OCI-LY3 (cell line): ENCODE data around the gene KBTBD8.
A peak's percentile ranks its signal among the peaks of the same experiment; 100 is the strongest.

Experiments
- H2AFZ ChIP-seq: fragments of 200-600, 300-600 bp; shearing (Covaris generic); 2 replicates; pipeline ENCODE4 v1.6.0; 2014; ENCODE audit warnings: antibody characterized with exemption, low read depth, low read length
- H3K27ac ChIP-seq: fragments of 200-600, 300-600 bp; sonication (generic); 2 replicates; pipeline ENCODE4 v1.5.1; 2014; ENCODE audit warnings: mild to moderate bottlenecking, low read length, moderate library complexity, mixed read lengths
- H3K27me3 ChIP-seq: fragments of 200-600, 300-600 bp; sonication (generic); 2 replicates; pipeline ENCODE4 v1.6.1; 2014; ENCODE audit warnings: low read depth, low read length, mixed read lengths
- H3K36me3 ChIP-seq: fragments of 200-600, 300-600 bp; sonication (generic); replicated peaks from 2 replicates; pipeline ENCODE3; 2014; ENCODE audit warnings: low read depth, low read length, mixed read lengths
- H3K4me1 ChIP-seq: fragments of 300-600, 200-600 bp; sonication (generic); 2 replicates; pipeline ENCODE4 v1.6.1; 2014; ENCODE audit warnings: low read length, mixed read lengths
- H3K4me2 ChIP-seq: fragments of 200-600, 300-600 bp; sonication (generic); 2 replicates; pipeline ENCODE4 v1.6.1; 2014; ENCODE audit warnings: low read length, mixed read lengths
- H3K4me3 ChIP-seq: fragments of 300-600, 200-600 bp; sonication (generic); 2 replicates; pipeline ENCODE4 v1.5.1; 2014; ENCODE audit warnings: antibody characterized with exemption, mild to moderate bottlenecking, low read length, moderate library complexity
- H3K79me2 ChIP-seq: fragments of 300-600, 200-600 bp; shearing (Covaris generic); 2 replicates; pipeline ENCODE4 v1.6.1; 2014; ENCODE audit warnings: mild to moderate bottlenecking, low read length, mixed read lengths
- H3K9ac ChIP-seq: fragments of 300-600, 200-600 bp; shearing (Covaris generic); 2 replicates; pipeline ENCODE4 v1.6.0; 2014; ENCODE audit warnings: mild to moderate bottlenecking, low read length, moderate library complexity
- H3K9me3 ChIP-seq: fragments of 200-600, 300-600 bp; shearing (Covaris generic); 2 replicates; pipeline ENCODE4 v1.6.1; 2014; ENCODE audit warnings: low read length, mixed read lengths; ENCODE audit not compliant: insufficient read depth
- H4K20me1 ChIP-seq: fragments of 200-600, 300-600 bp; sonication (generic); 2 replicates; pipeline ENCODE4 v1.6.1; 2016; ENCODE audit warnings: low read length, mixed read lengths; ENCODE audit not compliant: insufficient read depth
- EZH2phosphoT487 ChIP-seq: fragments of 200-600 bp; shearing (Covaris generic); IDR thresholded peaks from 2 replicates; pipeline ENCODE4 v1.6.1; 2018; ENCODE audit warnings: antibody characterized with exemption, mixed run types, low read depth
- TF ChIP-seq, protein P1 (sequence below): fragments of 200-600, 300-600 bp; sonication (generic); IDR thresholded peaks from 2 replicates; pipeline ENCODE4 v1.5.1; 2014; ENCODE audit warnings: antibody characterized with exemption, low read length, low read depth

KBTBD8 gene

DNA sequence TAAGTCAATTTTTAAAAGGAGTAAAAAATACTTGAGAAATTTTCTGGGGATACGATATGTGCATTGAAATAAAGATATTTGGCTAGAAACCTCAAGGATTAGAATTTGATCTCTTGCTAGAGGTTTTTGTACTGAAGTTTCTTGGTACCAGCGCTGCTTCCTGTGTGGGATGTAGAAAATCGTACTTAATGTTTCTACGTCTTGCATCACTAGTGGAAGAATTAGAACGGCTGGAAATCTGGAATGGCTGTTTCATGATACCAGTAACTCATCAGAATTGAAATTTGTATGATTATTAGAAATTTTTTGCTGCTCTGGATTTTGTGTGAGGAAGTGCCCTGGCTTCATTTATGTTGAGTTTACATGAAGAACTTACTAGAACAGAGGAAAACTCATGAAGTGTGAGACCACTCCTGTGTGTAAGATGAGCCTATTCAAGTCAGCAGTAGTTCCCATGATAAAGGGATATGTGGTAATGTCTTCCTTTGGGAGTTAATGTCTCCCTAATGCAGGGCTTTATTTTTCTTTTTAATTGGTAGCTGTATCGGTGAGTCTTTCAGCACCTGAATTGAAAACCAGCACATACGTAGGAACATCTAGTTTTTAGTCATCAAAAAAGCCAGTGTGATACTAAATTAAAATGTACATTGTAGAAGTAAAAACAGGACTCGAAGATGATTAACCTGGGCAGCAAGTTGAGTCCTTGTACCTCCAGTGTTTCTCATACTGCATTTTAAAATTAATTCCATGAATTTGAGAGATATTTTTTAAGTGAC is 3.2 kb downstream of the KBTBD8 start:
- peak overlapping the region; percentile 94 for H3K4me2 ChIP-seq
- peak overlapping the region; percentile 73 for H3K4me3 ChIP-seq
- peak overlapping the region; percentile 86 for H3K27ac ChIP-seq

DNA sequence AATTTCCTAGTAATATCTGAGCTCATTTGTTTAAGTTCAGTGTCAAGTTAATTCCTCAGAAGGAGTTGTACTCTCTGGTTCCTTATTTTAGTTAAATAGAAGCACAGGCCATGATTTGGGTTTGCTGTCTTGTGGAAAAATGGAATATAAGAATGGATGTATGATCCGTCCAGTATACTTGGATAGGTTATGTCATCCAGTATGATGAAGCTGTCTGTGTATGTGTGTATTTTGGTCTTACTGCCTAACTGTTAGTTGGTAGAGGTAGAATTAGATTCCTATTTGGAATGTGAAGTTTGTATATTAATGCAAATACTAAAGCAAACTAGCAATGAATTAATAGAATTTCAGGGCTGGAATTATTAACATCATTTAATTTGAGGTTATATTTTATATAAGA is 7.9 kb downstream of the KBTBD8 start:
- Histone ChIP-seq H4K20me1 (peaks cover 68% of the 10 kb centered on the region), H3K4me1 (peaks cover 50% of the 10 kb centered on the region), H2AFZ (no peak overlapping the region), H3K4me2 (peak overlapping the region; percentile 31), H3K79me2 (peaks cover 86% of the 10 kb centered on the region), H3K4me3 (no peak overlapping the region), H3K27me3 (no peaks in the 10 kb centered on the region), H3K36me3 (peaks cover 78% of the 10 kb centered on the region), H3K9ac (no peak overlapping the region), H3K27ac (no peak overlapping the region), H3K9me3 (no peaks in the 10 kb centered on the region)
- TF ChIP-seq EZH2phosphoT487 = no peak
- TF ChIP-seq, protein P1, sequence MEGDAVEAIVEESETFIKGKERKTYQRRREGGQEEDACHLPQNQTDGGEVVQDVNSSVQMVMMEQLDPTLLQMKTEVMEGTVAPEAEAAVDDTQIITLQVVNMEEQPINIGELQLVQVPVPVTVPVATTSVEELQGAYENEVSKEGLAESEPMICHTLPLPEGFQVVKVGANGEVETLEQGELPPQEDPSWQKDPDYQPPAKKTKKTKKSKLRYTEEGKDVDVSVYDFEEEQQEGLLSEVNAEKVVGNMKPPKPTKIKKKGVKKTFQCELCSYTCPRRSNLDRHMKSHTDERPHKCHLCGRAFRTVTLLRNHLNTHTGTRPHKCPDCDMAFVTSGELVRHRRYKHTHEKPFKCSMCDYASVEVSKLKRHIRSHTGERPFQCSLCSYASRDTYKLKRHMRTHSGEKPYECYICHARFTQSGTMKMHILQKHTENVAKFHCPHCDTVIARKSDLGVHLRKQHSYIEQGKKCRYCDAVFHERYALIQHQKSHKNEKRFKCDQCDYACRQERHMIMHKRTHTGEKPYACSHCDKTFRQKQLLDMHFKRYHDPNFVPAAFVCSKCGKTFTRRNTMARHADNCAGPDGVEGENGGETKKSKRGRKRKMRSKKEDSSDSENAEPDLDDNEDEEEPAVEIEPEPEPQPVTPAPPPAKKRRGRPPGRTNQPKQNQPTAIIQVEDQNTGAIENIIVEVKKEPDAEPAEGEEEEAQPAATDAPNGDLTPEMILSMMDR = no peak

More for the DNA sequence above, 3.2 kb downstream of the KBTBD8 start:
- no peak overlapping the region for H2AFZ ChIP-seq
- H3K79me2 ChIP-seq = peaks cover 79% of the 10 kb centered on the region
- H3K9ac ChIP-seq = peak overlapping the region; percentile 74
- H3K27me3 ChIP-seq = no peaks in the 10 kb centered on the region
- TF ChIP-seq, protein P1 = no peak
- no peak for TF ChIP-seq EZH2phosphoT487
- peaks cover 33% of the 10 kb centered on the region for H4K20me1 ChIP-seq
- no peaks in the 10 kb centered on the region for H3K9me3 ChIP-seq
- peaks cover 76% of the 10 kb centered on the region for H3K4me1 ChIP-seq
- peaks cover 39% of the 10 kb centered on the region for H3K36me3 ChIP-seq

DNA sequence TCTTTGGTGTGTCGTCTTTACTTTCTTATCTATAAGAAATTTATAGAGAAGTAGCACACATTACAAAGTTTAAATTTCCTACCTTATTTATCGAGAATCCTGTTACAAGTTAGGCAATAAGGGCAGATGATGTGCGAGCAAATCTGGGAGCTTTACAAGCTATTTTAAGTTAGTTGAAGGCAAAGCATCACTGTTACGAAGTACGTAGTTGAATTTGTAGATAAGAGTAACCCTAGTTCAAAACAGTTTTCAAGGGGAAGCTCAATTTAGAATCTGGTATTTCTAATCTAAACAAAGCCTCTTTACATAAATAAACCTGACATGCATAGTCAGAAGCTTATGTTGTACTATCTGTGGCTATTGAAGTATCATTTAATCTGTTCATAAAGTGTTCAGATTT is 8.4 kb downstream of the KBTBD8 start:
- H3K4me2 ChIP-seq = no peak overlapping the region
- peaks cover 45% of the 10 kb centered on the region for H3K4me1 ChIP-seq
- peaks cover 71% of the 10 kb centered on the region for H4K20me1 ChIP-seq
- H3K79me2 ChIP-seq = peaks cover 81% of the 10 kb centered on the region
- no peak overlapping the region for H2AFZ ChIP-seq
- no peaks in the 10 kb centered on the region for H3K27me3 ChIP-seq
- H3K4me3 ChIP-seq = no peak overlapping the region
- no peak overlapping the region for H3K27ac ChIP-seq
- no peak overlapping the region for H3K9ac ChIP-seq
- H3K9me3 ChIP-seq = no peaks in the 10 kb centered on the region
- peaks cover 82% of the 10 kb centered on the region for H3K36me3 ChIP-seq
- no peak for TF ChIP-seq EZH2phosphoT487
- TF ChIP-seq, protein P1 = no peak

DNA sequence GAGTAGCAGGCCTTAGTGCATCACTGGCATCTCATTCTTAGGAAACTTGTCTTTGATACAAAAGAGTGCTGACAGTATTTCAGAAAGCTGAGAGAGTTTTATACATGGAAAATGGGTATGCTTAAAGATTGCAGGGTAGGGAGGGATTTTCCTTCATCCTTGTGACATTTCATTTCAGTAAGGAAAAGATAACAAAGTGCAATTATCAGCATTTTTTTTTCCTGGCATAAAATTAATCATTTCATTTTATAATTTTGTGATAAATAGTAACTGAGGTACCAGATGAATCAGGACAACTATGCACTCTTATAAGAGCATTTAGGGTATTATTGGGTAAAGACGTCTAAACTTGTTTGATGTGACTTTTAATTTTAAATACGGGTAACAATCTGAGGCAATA is 10.3 kb downstream of the KBTBD8 start:
- no peak overlapping the region for H2AFZ ChIP-seq
- no peaks in the 10 kb centered on the region for H3K27me3 ChIP-seq
- peaks cover 84% of the 10 kb centered on the region for H3K36me3 ChIP-seq
- H3K9ac ChIP-seq = no peak overlapping the region
- H3K4me2 ChIP-seq = no peak overlapping the region
- peaks cover 65% of the 10 kb centered on the region for H3K79me2 ChIP-seq
- no peak overlapping the region for H3K4me3 ChIP-seq
- H3K4me1 ChIP-seq = peaks cover 27% of the 10 kb centered on the region
- H3K27ac ChIP-seq = no peak overlapping the region
- no peaks in the 10 kb centered on the region for H3K9me3 ChIP-seq
- TF ChIP-seq, protein P1 = no peak
- TF ChIP-seq EZH2phosphoT487 = no peak
- peaks cover 73% of the 10 kb centered on the region for H4K20me1 ChIP-seq
